Activated CD8-positive, alpha-beta memory T cell treated with anti-CD3 and anti-CD28 coated beads, Interleukin-2, amount 50 U/mL, for 48 hours (primary cell): Measurements from ENCODE around the gene UQCRQ.

ENCODE experiments used
- DNase-seq: peaks from one replicate; pipeline ENCODE4 v3.0.0-alpha.2; 2020

The UQCRQ gene

GRCh38 chr5:132872788-132873118 is 6.3 kb downstream of the UQCRQ start:
- DNase-seq = no peak

- DNase-seq = no peak
Measured at GRCh38 chr5:132873119-132873929, 6.9 kb downstream of the UQCRQ start, which contains the start of gene LEAP2. Gene LEAP2, plus strand, starts transcription at chr5:132873668. Its CDS starts 27 bp downstream, at chr5:132873695.

- DNase-seq = no peak
Measured at GRCh38 chr5:132873930-132874271, 7.5 kb downstream of the UQCRQ start.

- DNase-seq = no peak
Measured at GRCh38 chr5:132876020-132876759, 9.7 kb downstream of the UQCRQ start.

GRCh38 chr5:132877466-132877865 is 11.0 kb downstream of the UQCRQ start:
- DNase-seq = no peak

GRCh38 chr5:132877938-132878337 is 11.5 kb downstream of the UQCRQ start:
- no peak for DNase-seq

- DNase-seq = no peak
Measured at GRCh38 chr5:132883261-132883834, 16.9 kb downstream of the UQCRQ start.

- no peak for DNase-seq
Measured at GRCh38 chr5:132884548-132884947, 18.1 kb downstream of the UQCRQ start.

GRCh38 chr5:132886064-132886823 is 19.8 kb downstream of the UQCRQ start:
- no peak for DNase-seq

- DNase-seq = no peak
Measured at GRCh38 chr5:132887283-132887682, 20.8 kb downstream of the UQCRQ start.

- no peak for DNase-seq
Measured at GRCh38 chr5:132889501-132889900, 23.1 kb downstream of the UQCRQ start.

GRCh38 chr5:132890817-132891216 is 24.4 kb downstream of the UQCRQ start:
- DNase-seq = no peak

- no peak for DNase-seq
Measured at GRCh38 chr5:132895719-132896305, 29.4 kb downstream of the UQCRQ start.

- no peak for DNase-seq
Measured at GRCh38 chr5:132896685-132897084, 30.2 kb downstream of the UQCRQ start.

GRCh38 chr5:132898094-132898493 is 31.7 kb downstream of the UQCRQ start:
- no peak for DNase-seq

- DNase-seq = no peak
Measured at GRCh38 chr5:132901036-132901435, 34.6 kb downstream of the UQCRQ start.

GRCh38 chr5:132901730-132902129 is 35.3 kb downstream of the UQCRQ start:
- no peak for DNase-seq

GRCh38 chr5:132905938-132906337 is 39.5 kb downstream of the UQCRQ start:
- DNase-seq = no peak

- DNase-seq = no peak
Measured at GRCh38 chr5:132907161-132907560, 40.7 kb downstream of the UQCRQ start.

GRCh38 chr5:132909702-132910101 is 43.3 kb downstream of the UQCRQ start:
- no peak for DNase-seq

GRCh38 chr5:132915681-132916080 is 49.2 kb downstream of the UQCRQ start:
- DNase-seq = no peak

GRCh38 chr5:132916086-132916485 is 49.6 kb downstream of the UQCRQ start:
- no peak for DNase-seq
